HepG2 (cell line): ENCODE results near the gene C1orf216. TPM values are rescaled to one million over a fixed set of nuclear protein-coding genes. Genes with fewer than 3 reads are reported as not detected.

Experiments used
- ATAC-seq: fragments of 200-7000 bp; cut with Tn5 transposase; 3 replicates; pipeline ENCODE4 v1.9.1; 2020; ENCODE audit warnings: mild to moderate bottlenecking, moderate library complexity
- Bru-seq: library from RNA; stranded (reverse); fragments of 400-500 nt; gene quantifications from one replicate; lab custom pipeline; 2021; lab: Mats Ljungman, UMichigan
- BruChase-seq, 2 experiments: library from RNA; stranded (reverse); fragments of 400-500 nt; gene quantifications; one replicate each; lab custom pipeline; 2021; lab: Mats Ljungman, UMichigan
- BruUV-seq: library from RNA; stranded (reverse); fragments of 400-500 nt; replicated peaks from 2 replicates; lab custom pipeline; 2021; lab: Mats Ljungman, UMichigan
- CTCF ChIA-PET: fragments of 300-600 bp; formaldehyde crosslinking; extraction: SDS; loops from one replicate; lab custom pipeline; 2021; ENCODE audit warnings: low total read pairs, inconsistent platforms, low intra/inter-chr PET ratio; lab: Yijun Ruan, JAX
- POLR2A ChIA-PET: fragments of 350-600 bp; sonication (Branson Sonifier 250); formaldehyde crosslinking; loops from one replicate; lab custom pipeline; 2020; ENCODE audit warnings: antibody characterized with exemption, inconsistent platforms; lab: Yijun Ruan, JAX
- DNase-seq: peaks from one replicate; pipeline ENCODE4 v3.0.0-alpha.2; 2015; ENCODE audit warnings: low spot score
- FAIRE-seq: peaks from 3 replicates; lab custom pipeline; 2011; peaks lifted over from hg19 to GRCh38; lab: Jason Lieb, UNC
- H2AFZ ChIP-seq: one replicate; pipeline ENCODE4 v1.6.1; 2011; ENCODE audit warnings: low read length, inconsistent platforms
- H3K27ac ChIP-seq: fragments of 300-600 bp; 3 replicates; pipeline ENCODE4 v1.8.0; 2011; ENCODE audit warnings: mixed run types, mild to moderate bottlenecking, mixed read lengths, low read length, inconsistent platforms; ENCODE audit not compliant: insufficient read depth; ENCODE audit errors: extremely low read length
- H3K27me3 ChIP-seq, 2 experiments: fragments of 200-600 bp in 1 of 2; 2 replicates in 1 of 2; 3 replicates in 1 of 2; pipeline versions ENCODE4 v1.6.0 to v1.8.0; 2011; ENCODE audit warnings: low read length in 2 of 2, mild to moderate bottlenecking in 2 of 2, moderate library complexity in 2 of 2, inconsistent platforms in 1 of 2; ENCODE audit not compliant: insufficient read depth in 2 of 2, control insufficient read depth in 1 of 2
- H3K36me3 ChIP-seq, 2 experiments: fragments of 200-600 bp in 1 of 2; replicated peaks in 1 of 2; 2 replicates in 1 of 2; 3 replicates in 1 of 2; pipeline versions ENCODE4 v1.5.1 to v1.8.0; 2011; ENCODE audit warnings: low read length in 2 of 2, inconsistent platforms in 1 of 2; ENCODE audit not compliant: insufficient read depth in 2 of 2, control insufficient read depth in 1 of 2
- H3K4me1 ChIP-seq: 2 replicates; pipeline ENCODE4 v1.5.1; 2012; ENCODE audit warnings: low read length, inconsistent platforms; ENCODE audit not compliant: insufficient read depth
- H3K4me2 ChIP-seq: 2 replicates; pipeline ENCODE4 v1.6.0; 2011; ENCODE audit warnings: low read depth, low read length, inconsistent platforms
- H3K4me3 ChIP-seq, 3 experiments: fragments of 200-600 bp in 1 of 3; sonication (generic), shearing (Covaris generic) in 1 of 3; replicated peaks in 1 of 3; 2 replicates each; pipeline ENCODE4 v1.5.1; 2011 to 2016; ENCODE audit warnings: low read length in 3 of 3, inconsistent platforms in 2 of 3, low read depth in 2 of 3, mild to moderate bottlenecking in 2 of 3, control low read depth in 1 of 3, mixed read lengths in 1 of 3; ENCODE audit not compliant: insufficient read depth in 1 of 3
- H3K79me2 ChIP-seq: one replicate; pipeline ENCODE4 v1.6.1; 2011; ENCODE audit warnings: low read length, inconsistent platforms; ENCODE audit not compliant: insufficient read depth
- H3K9ac ChIP-seq: 2 replicates; pipeline ENCODE4 v1.6.0; 2011; ENCODE audit warnings: mild to moderate bottlenecking, low read depth, low read length, inconsistent platforms; ENCODE audit not compliant: insufficient read depth
- H3K9me3 ChIP-seq: 2 replicates; pipeline ENCODE4 v1.5.1; 2012; ENCODE audit warnings: mild to moderate bottlenecking, low read length
- H4K20me1 ChIP-seq: 2 replicates; pipeline ENCODE4 v1.6.0; 2011; ENCODE audit warnings: inconsistent platforms, mild to moderate bottlenecking, low read length, moderate library complexity; ENCODE audit not compliant: insufficient read depth
- ARID2 ChIP-seq: sonication (generic); formaldehyde crosslinking; IDR thresholded peaks from 2 replicates; pipeline ENCODE4 v1.8.1; 2022; ENCODE audit warnings: mild to moderate bottlenecking, missing genetic modification reagents, borderline replicate concordance
- HNRNPK ChIP-seq: fragments of 200-400 bp; formaldehyde crosslinking; IDR thresholded peaks from 2 replicates; pipeline ENCODE4 v1.6.1; 2018; ENCODE audit warnings: low read length, low read depth, moderate library complexity, mild to moderate bottlenecking; ENCODE audit not compliant: poor library complexity, severe bottlenecking
- NR2F6 ChIP-seq, 2 experiments: IDR thresholded peaks; 2 replicates each; pipeline ENCODE4 v1.6.1; 2016; ENCODE audit warnings: antibody characterized with exemption in 1 of 2, mild to moderate bottlenecking in 1 of 2
- RNF2 ChIP-seq: fragments of 450-650 bp; conservative IDR thresholded peaks from 2 replicates; pipeline ENCODE4 v1.6.1; 2016; ENCODE audit warnings: low read depth
- TSC22D2 ChIP-seq: sonication (generic); formaldehyde crosslinking; IDR thresholded peaks from 2 replicates; pipeline ENCODE4 v1.5.1; 2020; ENCODE audit warnings: missing genetic modification reagents, mild to moderate bottlenecking, borderline replicate concordance
- ZNF431 ChIP-seq: sonication (generic); formaldehyde crosslinking; IDR thresholded peaks from 2 replicates; pipeline ENCODE4 v1.9.0; 2022; ENCODE audit warnings: missing genetic modification reagents, low read depth, mild to moderate bottlenecking, borderline replicate concordance
- WGBS: methylation state at CpG from one replicate; pipeline ENCODE4 v1.1.6; 2017; ENCODE audit warnings: low lambda C conversion rate; 5-methylcytosine and 5-hydroxymethylcytosine counted together
- in situ Hi-C: cut with HindIII; loops from 2 replicates; pipeline ENCODE4 v1.10.0; 2017; ENCODE audit warnings: low pct_unique_long_range_greater_than_20kb; ENCODE audit not compliant: extremely low pct_ligation_motif_present
- intact Hi-C: fragments of 100-400 bp; cut with micrococcal nuclease; formaldehyde crosslinking; loops from one replicate; pipeline ENCODE4 v1.10.0; 2022; ENCODE audit not compliant: unreplicated experiment
- long read RNA-seq, 2 experiments: library from RNA in 1 of 2; library from polyadenylated mRNA in 1 of 2; stranded (forward) in 1 of 2; unstranded in 1 of 2; transcript quantifications; one replicate each; pipeline ENCODE4 v2.0.0, GENCODE V29; 2019 to 2022
- polyA minus RNA-seq, 3 experiments: library from RNA; depleted of rRNA, polyadenylated mRNA; stranded (reverse); fragments of >200 nt; gene quantifications; 2 replicates each; pipeline ENCODE4 v1.2.3, GENCODE V29; 2011; ENCODE audit warnings: low replicate concordance in 1 of 3
- polyA plus RNA-seq, 8 experiments: library from polyadenylated mRNA; depleted of rRNA in 3 of 8; stranded (reverse) in 7 of 8; unstranded in 1 of 8; fragments of >200 nt; fragmentation: Illumina TruSeq in 4 of 8; extraction: Trizol in 4 of 8; gene quantifications; 2 replicates each; pipeline versions ENCODE4 v1.2.1 to v1.2.3, GENCODE V29; 2011 to 2016; ENCODE audit warnings: low read depth in 4 of 8, missing spikeins in 1 of 8, mixed read lengths in 1 of 8; ENCODE audit not compliant: insufficient read depth in 1 of 8
- total RNA-seq, 5 experiments: library from RNA; depleted of rRNA; stranded (reverse); fragments of >200 nt; fragmentation: Illumina TruSeq; extraction: Trizol; gene quantifications; 2 replicates each; pipeline ENCODE4 v1.2.3, GENCODE V29; 2016; ENCODE audit warnings: low read depth in 1 of 5
- TF ChIP-seq, protein P1 (sequence below): sonication (generic); formaldehyde crosslinking; IDR thresholded peaks from 2 replicates; pipeline ENCODE4 v1.4.0; 2020; ENCODE audit warnings: mild to moderate bottlenecking, low read depth, missing genetic modification reagents

The C1orf216 gene, protein sequence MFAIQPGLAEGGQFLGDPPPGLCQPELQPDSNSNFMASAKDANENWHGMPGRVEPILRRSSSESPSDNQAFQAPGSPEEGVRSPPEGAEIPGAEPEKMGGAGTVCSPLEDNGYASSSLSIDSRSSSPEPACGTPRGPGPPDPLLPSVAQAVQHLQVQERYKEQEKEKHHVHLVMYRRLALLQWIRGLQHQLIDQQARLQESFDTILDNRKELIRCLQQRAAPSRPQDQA
- total RNA-seq (2016; rRNA removed; fragmentation: Illumina TruSeq; extraction: Trizol): 1.1 TPM in 2 replicates
- 0.44 TPM in 1 of 2 replicates, not detected in the other for total RNA-seq (2016; cell fraction: cytosol; rRNA removed; fragmentation: Illumina TruSeq; extraction: Trizol; ENCODE audit: low read depth)
- 0.80 and 0.98 TPM in 2 replicates for total RNA-seq (2016; cell fraction: insoluble cytoplasmic fraction; rRNA removed; fragmentation: Illumina TruSeq; extraction: Trizol)
- total RNA-seq (2016; cell fraction: membrane; rRNA removed; fragmentation: Illumina TruSeq; extraction: Trizol): 0.79 and 0.83 TPM in 2 replicates
- 1.1 and 1.4 TPM in 2 replicates for total RNA-seq (2016; cell fraction: nucleus; rRNA removed; fragmentation: Illumina TruSeq; extraction: Trizol)
- polyA plus RNA-seq (2011; rRNA removed): 0.37 and 0.48 TPM in 2 replicates
- 0.14 and 0.17 TPM in 2 replicates for polyA plus RNA-seq (2011; cell fraction: cytosol; rRNA removed)
- polyA plus RNA-seq (2011; cell fraction: nucleus; rRNA removed): 1.5 and 1.8 TPM in 2 replicates
- polyA plus RNA-seq (2012): 0.35 and 0.40 TPM in 2 replicates
- 0.09 and 0.19 TPM in 2 replicates for polyA plus RNA-seq (2016; cell fraction: cytosol; fragmentation: Illumina TruSeq; extraction: Trizol; ENCODE audit: low read depth)
- 0.72 and 0.88 TPM in 2 replicates for polyA plus RNA-seq (2016; cell fraction: insoluble cytoplasmic fraction; fragmentation: Illumina TruSeq; extraction: Trizol; ENCODE audit: low read depth)
- 0.23 TPM in 2 replicates for polyA plus RNA-seq (2016; cell fraction: membrane; fragmentation: Illumina TruSeq; extraction: Trizol; ENCODE audit: low read depth)
- 5.6 and 6.7 TPM in 2 replicates for polyA plus RNA-seq (2016; cell fraction: nucleus; fragmentation: Illumina TruSeq; extraction: Trizol; ENCODE audit: insufficient read depth, low read depth)
- 0.32 and 19.3 TPM in 2 replicates for polyA minus RNA-seq (2011; rRNA and poly(A)+ RNA removed; ENCODE audit: low replicate concordance)
- polyA minus RNA-seq (2011; cell fraction: cytosol; rRNA and poly(A)+ RNA removed): not detected in 2 replicates
- polyA minus RNA-seq (2011; cell fraction: nucleus; rRNA and poly(A)+ RNA removed): 0.37 and 0.77 TPM in 2 replicates
- Bru-seq, nascent RNA: percentile 38 among the genes with signal in this experiment
- BruChase-seq, experiment 1, labeled RNA remaining after a 6-hour chase: percentile 52 among the genes with signal in this experiment
- BruChase-seq, experiment 2, labeled RNA remaining after a 2-hour chase: percentile 63 among the genes with signal in this experiment
- long read RNA-seq, experiment 1: 0 reads
- long read RNA-seq, experiment 2, partial matches to known transcripts: 0 of 1 reads
- long read RNA-seq, experiment 2, other reads (novel, unspliced or antisense): 0 of 1 reads

DNA sequence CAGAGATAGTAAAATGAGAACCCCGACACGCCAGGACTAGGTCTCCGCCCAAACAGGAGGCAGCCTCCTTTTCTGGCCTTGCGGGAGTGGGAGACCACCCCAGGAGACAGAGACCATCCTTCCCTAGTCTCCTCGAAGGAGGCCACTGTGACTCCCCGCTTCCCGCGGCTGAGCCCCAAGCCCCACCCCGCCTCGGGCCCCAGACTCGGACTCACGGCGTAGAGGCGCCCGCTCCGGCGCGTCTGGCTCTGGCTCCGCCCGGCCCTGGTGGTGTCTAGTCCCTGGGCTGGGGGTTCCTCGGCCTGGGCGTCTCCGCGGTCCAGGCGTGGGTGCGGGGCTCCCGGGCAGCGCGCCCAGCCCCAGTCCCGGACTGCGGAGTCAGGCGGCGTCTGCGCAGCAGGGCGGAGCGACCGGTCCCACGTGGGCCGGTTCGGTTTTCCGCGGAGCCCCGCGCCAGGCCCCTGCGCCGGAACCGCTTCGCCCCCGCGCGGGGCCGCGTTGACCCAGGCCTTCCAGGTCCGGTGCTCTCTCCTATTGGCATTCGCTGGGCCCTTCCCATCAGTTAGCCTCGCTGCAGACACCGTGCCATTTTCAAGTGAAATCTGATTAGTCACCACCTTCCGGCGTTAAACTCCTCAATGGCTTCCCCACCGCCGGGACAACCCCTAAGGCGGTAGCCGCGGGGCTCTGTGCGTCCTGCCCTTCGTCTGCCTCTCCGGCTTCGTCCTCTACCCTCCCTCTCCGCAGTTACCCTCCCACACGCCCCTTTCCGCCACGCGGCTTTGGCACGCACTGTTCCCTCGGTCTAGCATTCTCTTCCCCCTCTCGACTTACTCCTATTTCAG, at the start of gene C1orf216:
C1orf216 (minus strand) TSS at position 393 of the 845 bp plus-strand sequence. CDS start 2,563 bp downstream, outside the sequence.
- WGBS: 94% methylated on average over 41 of the region's 76 CpGs
- H2AFZ ChIP-seq: no peak within 1 kb of the TSS
- ChIA-PET POLR2A (no interaction called here), CTCF (no interaction called here)
- no TSS peak for BruUV-seq
- H3K4me3 ChIP-seq: no peak within 1 kb of the TSS
- no peaks in the 10 kb centered on the region for H3K27me3 ChIP-seq
- in situ Hi-C loops (loop anchor here (5.0 kb wide), 1 partner anchor 151 kb away; no protein-coding TSS in a partner anchor), intact Hi-C loops (no loop called here)
- H3K9me3 ChIP-seq: no peaks in the 10 kb centered on the region
- H3K27ac ChIP-seq: no peak within 1 kb of the TSS
- no peak within 1 kb of the TSS for H3K9ac ChIP-seq
- TF ChIP-seq ARID2 (CRISPR knock-in tag) (no peak), TSC22D2 (CRISPR knock-in tag) (no peak), ZNF431 (CRISPR knock-in tag) (no peak), NR2F6 (IDR thresholded peaks at IDR 0.05) (no peak), NR2F6 (CRISPR knock-in tag; IDR thresholded peaks at IDR 0.05) (no peak), RNF2 (no peak), HNRNPK (no peak)
- TF ChIP-seq, protein P1, sequence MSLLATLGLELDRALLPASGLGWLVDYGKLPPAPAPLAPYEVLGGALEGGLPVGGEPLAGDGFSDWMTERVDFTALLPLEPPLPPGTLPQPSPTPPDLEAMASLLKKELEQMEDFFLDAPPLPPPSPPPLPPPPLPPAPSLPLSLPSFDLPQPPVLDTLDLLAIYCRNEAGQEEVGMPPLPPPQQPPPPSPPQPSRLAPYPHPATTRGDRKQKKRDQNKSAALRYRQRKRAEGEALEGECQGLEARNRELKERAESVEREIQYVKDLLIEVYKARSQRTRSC: no peak
- no peak for ATAC-seq
- H4K20me1 ChIP-seq: no peaks in the 10 kb centered on the region
- H3K79me2 ChIP-seq: no peaks in the 10 kb centered on the region
- H3K4me2 ChIP-seq: no peak within 1 kb of the TSS
- H3K36me3 ChIP-seq: no peaks in the 10 kb centered on the region
- no peak for DNase-seq
- peaks cover 14% of the 10 kb centered on the region for H3K4me1 ChIP-seq
- no peak for FAIRE-seq
